Stimulated activated effector memory CD8-positive, alpha-beta T cell treated with anti-CD3 and anti-CD28 coated beads, Interleukin-12 subunit alpha, Interleukin-12 subunit beta, amount 100 ng/mL, for 72 hours (primary cell): ENCODE data around the gene PTPRN2.
"Not testable (repeated sequence)": the region's sequence is repeated elsewhere in the genome, so short reads cannot be mapped to it uniquely, and the experiment has no call there.

Source experiments
- ATAC-seq: fragments of 150-1000 bp; cut with Tn5 transposase; 2 replicates; pipeline ENCODE4 v1.10.0; 2021
- DNase-seq, 2 donors: peaks; one replicate each; pipeline ENCODE4 v3.0.0; 2021 to 2022; ENCODE audit warnings: low spot score in 2 of 2
- H3K27ac Mint-ChIP-seq: one replicate; pipeline ENCODE4 v1.8.0; 2022; ENCODE audit warnings: mild to moderate bottlenecking, mixed read lengths
- H3K36me3 Mint-ChIP-seq: one replicate; pipeline ENCODE4 v1.8.0; 2022; ENCODE audit warnings: mild to moderate bottlenecking, mixed read lengths
- H3K4me1 Mint-ChIP-seq: one replicate; pipeline ENCODE4 v1.8.0; 2022; ENCODE audit warnings: mixed read lengths
- H3K4me3 Mint-ChIP-seq: one replicate; pipeline ENCODE4 v1.8.0; 2022; ENCODE audit warnings: mild to moderate bottlenecking, mixed read lengths
- H3K9me3 Mint-ChIP-seq: one replicate; pipeline ENCODE4 v1.8.0; 2022; ENCODE audit warnings: mixed read lengths

Gene PTPRN2

DNA sequence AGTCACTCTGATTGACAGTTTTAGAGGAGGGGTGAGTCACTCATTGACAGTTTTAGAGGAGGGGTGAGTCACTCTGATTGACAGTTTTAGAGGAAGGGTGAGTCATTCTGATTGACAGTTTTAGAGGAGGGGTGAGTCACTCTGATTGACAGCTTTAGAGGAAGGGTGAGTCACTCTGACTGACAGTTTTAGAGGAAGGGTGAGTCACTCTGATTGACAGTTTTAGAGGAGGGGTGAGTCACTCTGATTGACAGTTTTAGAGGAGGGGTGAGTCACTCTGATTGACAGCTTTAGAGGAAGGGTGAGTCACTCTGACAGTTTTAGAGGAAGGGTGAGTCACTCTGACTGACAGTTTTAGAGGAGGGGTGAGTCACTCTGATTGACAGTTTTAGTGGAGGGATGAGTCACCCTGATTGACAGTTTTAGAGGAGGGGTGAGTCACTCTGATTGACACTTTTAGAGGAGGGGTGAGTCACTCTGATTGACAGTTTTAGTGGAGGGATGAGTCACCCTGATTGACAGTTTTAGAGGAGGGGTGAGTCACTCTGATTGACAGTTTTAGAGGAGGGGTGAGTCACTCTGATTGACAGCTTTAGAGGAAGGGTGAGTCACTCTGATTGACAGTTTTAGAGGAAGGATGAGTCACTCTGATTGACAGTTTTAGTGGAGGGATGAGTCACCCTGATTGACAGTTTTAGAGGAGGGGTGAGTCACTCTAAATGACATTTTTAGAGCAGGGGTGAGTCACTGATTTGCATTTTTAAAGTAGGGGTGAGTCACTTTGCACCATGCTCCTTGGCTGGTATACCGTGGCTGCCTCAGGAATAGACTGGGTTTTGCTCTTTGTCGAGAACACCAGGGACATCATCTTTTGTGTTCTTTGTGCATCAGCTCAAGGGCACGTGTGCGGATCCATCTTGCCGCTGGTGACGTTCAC is 654.1 kb downstream of the PTPRN2 start:
- H3K4me1 Mint-ChIP-seq, ATAC-seq, H3K4me3 Mint-ChIP-seq, DNase-seq: not testable (repeated sequence)
- peaks cover 17% of the 10 kb centered on the region for H3K36me3 Mint-ChIP-seq
- H3K27ac Mint-ChIP-seq: peak overlapping the region; percentile 95
- H3K9me3 Mint-ChIP-seq: peaks cover 15% of the 10 kb centered on the region

DNA sequence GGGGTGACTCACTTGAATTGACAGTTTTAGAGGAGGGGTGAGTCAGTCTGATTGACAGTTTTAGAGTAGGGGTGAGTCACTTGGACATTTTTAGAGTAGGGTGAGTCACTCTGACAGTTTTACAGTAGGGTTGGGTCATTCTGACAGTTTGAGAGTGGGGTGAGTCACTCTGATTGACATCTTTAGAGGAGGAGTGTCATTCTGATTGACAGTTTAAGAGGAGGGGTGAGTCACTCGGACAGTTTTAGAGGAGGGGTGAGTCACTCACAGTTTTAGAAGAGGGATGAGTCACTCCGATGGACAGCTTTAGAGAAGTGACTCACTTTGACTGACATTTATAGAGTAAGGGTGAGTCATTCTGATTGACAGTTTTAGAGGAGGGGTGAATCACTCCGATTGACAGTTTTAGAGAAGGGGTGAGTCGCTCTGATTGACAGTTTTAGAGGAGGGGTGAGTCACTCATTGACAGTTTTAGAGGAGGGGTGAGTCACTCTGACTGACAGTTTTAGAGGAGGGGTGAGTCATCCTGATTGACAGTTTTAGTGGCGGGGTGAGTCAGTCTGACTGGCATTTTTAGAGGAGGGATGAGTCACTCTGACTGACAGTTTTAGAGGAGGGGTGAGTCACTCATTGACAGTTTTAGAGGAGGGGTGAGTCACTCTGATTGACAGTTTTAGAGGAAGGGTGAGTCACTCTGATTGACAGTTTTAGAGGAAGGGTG is 655.0 kb downstream of the PTPRN2 start:
- Mint-ChIP-seq H3K4me3 (no peak overlapping the region), H3K27ac (peak overlapping the region; percentile 95), H3K9me3 (peaks cover 15% of the 10 kb centered on the region), H3K36me3 (peaks cover 17% of the 10 kb centered on the region), H3K4me1 (peaks cover 9% of the 10 kb centered on the region)
- ATAC-seq (peak; percentile 60), DNase-seq (no peak)

DNA sequence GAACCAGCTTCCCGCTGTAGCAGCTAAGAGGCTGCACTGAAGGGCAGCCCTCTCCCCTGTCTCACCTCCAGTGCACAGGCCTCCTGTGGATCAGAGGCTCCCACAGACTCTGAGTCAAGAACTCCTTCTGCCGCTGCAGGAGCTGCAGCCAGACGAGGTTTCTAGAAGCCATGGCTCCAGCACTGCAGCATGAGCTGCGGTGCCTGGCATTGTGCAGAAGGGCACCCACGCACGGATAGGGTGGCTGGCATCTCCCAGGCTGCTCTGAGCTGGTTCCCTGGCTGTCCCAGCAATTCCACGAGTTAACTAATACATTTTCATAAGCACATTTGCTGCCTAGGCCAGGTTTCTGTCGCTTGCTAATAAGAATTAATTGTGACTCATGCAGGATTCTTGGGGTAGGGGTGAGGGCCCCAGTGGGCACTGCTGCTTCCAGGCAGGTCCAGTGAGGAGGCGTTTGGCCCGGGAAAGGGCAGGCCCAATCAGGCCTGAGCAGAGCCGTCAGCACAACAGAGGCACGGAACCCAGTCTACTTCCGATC is 656.6 kb downstream of the PTPRN2 start:
- peaks cover 17% of the 10 kb centered on the region for H3K36me3 Mint-ChIP-seq
- H3K4me3 Mint-ChIP-seq: no peak overlapping the region
- ATAC-seq (no peak), DNase-seq (no peak)
- no peak overlapping the region for H3K27ac Mint-ChIP-seq
- H3K9me3 Mint-ChIP-seq: peaks cover 17% of the 10 kb centered on the region
- peaks cover 18% of the 10 kb centered on the region for H3K4me1 Mint-ChIP-seq

DNA sequence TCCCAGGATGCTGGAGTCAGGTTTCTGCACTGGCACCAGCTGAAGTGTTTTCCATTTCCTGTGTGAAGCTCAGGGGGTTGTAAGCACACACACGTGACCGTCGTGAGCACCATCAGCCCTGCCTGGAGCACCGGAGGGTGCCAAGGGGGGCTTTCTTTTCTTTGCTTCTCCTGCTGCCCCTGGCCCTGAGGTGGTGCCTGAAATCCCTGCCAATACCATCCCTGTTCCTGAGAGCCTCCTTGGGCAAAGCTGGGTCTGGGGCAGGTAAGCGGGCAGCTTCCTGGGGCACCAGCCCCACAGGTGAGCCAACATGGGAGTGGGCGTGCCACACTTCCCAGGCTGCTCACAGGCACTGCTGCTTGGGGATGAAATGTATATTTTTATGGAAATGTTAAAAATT is 657.2 kb downstream of the PTPRN2 start:
- H3K36me3 Mint-ChIP-seq: peaks cover 17% of the 10 kb centered on the region
- H3K9me3 Mint-ChIP-seq: peaks cover 17% of the 10 kb centered on the region
- no peak overlapping the region for H3K4me3 Mint-ChIP-seq
- peaks cover 21% of the 10 kb centered on the region for H3K4me1 Mint-ChIP-seq
- H3K27ac Mint-ChIP-seq: no peak overlapping the region
- no peak for DNase-seq
- ATAC-seq: no peak

DNA sequence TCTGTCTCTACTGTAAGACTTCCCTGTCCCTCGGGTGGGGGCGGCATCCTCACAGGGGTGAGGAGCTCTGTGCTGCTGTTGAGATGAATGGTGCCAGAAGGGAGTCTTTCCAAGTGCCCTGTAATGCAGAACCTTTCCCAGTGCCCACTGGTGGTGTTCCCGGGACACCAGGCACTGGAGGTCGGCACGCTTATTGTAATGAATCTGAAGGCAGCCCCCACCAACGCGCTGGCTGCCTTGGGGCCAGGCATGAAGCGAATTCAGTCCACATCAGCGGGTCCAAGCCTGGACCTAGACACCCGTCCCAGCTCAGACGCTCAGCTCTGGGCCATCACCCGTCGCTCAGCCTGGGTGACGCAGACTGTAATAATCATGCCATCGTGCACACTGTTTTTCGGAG is 658.0 kb downstream of the PTPRN2 start:
- Mint-ChIP-seq H3K4me3 (no peak overlapping the region), H3K9me3 (peaks cover 14% of the 10 kb centered on the region), H3K36me3 (peaks cover 17% of the 10 kb centered on the region), H3K27ac (no peak overlapping the region), H3K4me1 (peaks cover 21% of the 10 kb centered on the region)
- no peak for DNase-seq
- no peak for ATAC-seq

DNA sequence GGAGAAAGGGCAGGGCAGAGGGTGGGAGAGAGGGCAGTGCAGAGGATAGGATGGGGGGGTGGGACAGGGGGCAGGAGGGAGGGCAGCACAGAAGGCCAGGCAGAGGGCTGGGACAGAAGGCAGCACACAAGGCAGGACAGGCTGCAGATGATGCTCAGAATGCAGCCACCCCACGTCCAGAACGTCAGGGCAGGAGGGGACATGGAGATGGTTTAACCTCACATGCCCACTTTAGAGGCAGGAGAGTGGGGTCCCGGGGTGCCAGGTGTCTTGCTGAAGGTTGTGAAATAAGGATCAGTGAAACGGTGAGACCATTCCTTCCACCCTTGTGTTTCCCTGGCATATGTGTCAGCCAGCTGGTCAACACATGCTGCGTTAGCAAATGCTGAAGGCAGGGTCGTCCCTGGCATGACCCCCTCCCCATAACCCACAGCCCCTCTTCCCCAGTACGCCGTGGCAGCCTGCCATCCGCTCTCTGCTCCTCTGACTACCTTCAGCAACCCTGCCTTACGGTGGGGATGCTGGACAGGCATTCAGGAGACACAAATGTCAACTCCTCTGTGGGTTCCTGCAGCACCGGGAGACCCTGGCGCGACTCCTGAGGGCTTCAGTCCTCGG is 658.7 kb downstream of the PTPRN2 start:
- H3K9me3 Mint-ChIP-seq: peaks cover 14% of the 10 kb centered on the region
- no peak overlapping the region for H3K4me3 Mint-ChIP-seq

DNA sequence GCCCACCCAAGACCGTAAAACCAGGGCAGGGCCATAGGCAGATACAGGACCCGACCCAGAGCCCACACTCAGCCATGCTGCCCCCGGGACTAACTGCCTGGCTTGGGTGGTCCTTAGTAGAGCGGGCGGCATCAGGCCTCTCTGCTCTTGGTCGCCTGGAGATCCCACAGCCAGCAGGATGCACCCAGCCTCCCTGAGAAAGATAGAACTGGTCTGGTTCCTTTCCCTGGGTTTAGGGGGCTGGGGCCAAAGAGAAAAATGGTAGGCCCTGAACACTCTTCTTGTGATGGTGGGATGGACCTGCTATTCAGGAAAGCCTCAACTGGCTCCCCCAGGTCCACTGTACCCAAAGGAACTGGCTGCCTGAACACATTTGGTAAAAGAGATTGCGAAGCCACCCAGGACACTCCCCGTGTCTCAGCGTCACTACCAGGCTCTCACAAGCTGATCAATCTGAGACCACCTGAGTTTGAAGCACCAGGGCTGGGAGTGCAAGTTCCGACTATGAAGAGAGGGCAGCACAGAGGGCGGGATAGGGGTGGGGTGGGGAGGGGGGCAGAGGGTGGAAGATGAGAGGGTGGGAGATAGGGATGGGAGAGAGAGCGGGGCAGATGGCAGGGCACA is 659.3 kb downstream of the PTPRN2 start:
- no peak overlapping the region for H3K27ac Mint-ChIP-seq
- no peak for ATAC-seq

More for the DNA sequence above, 658.7 kb downstream of the PTPRN2 start:
- DNase-seq (no peak), ATAC-seq (no peak)
- Mint-ChIP-seq H3K36me3 (peaks cover 17% of the 10 kb centered on the region), H3K4me1 (peaks cover 21% of the 10 kb centered on the region), H3K27ac (no peak overlapping the region)

DNA sequence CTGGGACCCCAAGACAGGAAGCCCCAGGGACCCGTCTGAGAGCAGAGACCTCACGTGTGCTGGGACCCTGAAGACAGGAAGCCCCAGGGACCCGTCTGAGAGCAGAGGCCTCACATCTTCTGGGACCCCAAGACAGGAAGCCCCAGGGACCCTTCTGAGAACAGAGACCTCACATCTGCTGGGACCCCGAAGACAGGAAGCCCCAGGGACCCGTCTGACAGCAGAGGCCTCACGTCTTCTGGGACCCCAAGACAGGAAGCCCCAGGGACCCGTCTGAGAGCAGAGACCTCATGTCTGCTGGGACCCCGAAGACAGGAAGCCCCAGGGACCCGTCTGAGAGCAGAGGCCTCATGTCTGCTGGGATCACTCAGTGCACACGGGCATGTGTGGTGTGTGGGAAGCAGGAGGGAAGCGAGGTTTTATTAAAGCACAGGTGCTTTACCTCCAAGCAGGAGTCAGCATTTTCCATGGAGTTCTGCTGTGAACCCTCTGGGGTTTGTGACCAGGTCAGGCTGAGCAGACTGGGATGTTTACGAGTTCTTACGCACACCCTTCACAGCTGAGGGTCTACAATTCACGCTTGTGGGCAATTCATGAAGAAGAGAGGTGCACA is 660.2 kb downstream of the PTPRN2 start:
- Mint-ChIP-seq H3K4me3 (no peak overlapping the region), H3K9me3 (peaks cover 9% of the 10 kb centered on the region), H3K27ac (no peak overlapping the region), H3K36me3 (peaks cover 10% of the 10 kb centered on the region), H3K4me1 (peaks cover 16% of the 10 kb centered on the region)
- DNase-seq (no peak), ATAC-seq (no peak)

More for the DNA sequence above, 659.3 kb downstream of the PTPRN2 start:
- Mint-ChIP-seq H3K9me3 (peaks cover 14% of the 10 kb centered on the region), H3K4me3 (no peak overlapping the region), H3K4me1 (peaks cover 21% of the 10 kb centered on the region), H3K36me3 (peaks cover 17% of the 10 kb centered on the region)
- no peak for DNase-seq

DNA sequence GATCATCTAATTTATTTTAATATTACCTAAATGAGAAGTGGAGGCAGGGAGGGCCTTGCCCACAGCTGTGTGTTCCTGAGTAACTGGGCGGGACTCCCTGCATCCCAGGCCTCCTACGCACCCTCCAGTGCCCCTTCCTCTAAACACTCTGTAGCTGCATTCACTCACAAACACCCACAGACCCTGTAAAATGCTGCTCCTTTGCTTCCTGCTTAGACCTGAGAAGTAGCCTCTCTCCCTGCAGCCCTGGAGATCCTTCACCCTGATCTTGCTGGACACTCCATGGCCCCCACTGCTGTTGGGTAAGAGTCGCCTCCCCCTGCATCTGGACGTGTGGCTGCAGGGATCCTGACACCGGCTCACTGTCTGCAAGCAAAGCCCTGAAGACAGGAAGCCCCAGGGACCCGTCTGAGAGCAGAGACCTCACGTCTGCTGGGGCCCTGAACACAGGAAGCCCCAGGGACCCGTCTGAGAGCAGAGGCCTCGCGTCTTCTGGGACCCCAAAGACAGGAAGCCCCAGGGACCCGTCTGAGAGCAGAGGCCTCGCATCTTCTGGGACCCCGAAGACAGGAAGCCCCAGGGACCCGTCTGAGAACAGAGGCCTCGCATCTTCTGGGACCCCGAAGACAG is 661.0 kb downstream of the PTPRN2 start:
- Mint-ChIP-seq H3K4me3 (no peak overlapping the region), H3K27ac (peak overlapping the region; percentile 26)

DNA sequence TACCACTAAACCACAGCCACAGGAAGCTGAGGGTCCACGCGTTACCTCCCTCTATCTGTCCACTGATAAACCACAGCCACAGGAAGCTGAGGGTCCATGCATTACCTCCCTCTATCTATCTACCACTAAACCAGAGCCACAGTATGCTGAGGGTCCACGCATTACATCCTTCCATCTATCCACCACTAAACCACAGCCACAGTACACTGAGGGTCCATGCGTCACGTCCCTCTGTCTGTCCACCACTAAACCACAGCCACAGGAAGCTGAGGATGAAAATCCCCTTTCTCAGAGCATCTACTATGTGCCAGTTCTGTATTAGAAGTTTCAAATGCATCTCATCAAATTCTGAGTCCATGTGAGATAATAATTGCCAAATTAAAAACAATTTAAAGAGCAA is 661.5 kb downstream of the PTPRN2 start:
- DNase-seq (no peak), ATAC-seq (peak; percentile 64)
- Mint-ChIP-seq H3K9me3 (peaks cover 3% of the 10 kb centered on the region), H3K27ac (peak overlapping the region; percentile 26), H3K36me3 (no peaks in the 10 kb centered on the region), H3K4me3 (no peak overlapping the region), H3K4me1 (peaks cover 12% of the 10 kb centered on the region)

More for the DNA sequence above, 661.0 kb downstream of the PTPRN2 start:
- Mint-ChIP-seq H3K9me3 (peaks cover 3% of the 10 kb centered on the region), H3K4me1 (peaks cover 12% of the 10 kb centered on the region), H3K36me3 (peaks cover 4% of the 10 kb centered on the region)
- DNase-seq (no peak), ATAC-seq (no peak)

DNA sequence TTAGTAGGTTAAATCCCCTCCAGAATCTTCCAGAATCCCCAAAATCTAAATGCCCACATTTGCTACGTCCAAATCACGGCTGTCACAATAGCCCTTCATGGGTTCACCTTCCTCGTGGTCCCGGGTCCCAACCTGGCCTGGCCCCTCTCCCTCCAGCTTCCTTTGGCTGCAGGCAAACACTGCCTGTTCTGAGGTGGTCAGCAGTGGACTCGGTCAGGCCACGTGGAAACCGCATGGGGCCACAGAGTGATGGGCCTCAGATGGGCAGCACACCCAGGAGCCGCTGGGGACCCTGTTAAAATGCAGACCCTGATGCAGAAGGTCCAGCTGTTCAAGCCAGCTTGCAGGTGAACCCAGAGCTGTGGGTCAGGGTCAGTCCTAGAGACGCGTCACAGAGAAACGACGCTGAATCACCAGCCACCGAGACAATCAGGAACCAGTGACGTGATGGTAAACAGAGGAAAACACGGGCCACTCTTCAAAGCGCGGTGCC is 662.2 kb downstream of the PTPRN2 start:
- Mint-ChIP-seq H3K4me3 (no peak overlapping the region), H3K27ac (no peak overlapping the region)

DNA sequence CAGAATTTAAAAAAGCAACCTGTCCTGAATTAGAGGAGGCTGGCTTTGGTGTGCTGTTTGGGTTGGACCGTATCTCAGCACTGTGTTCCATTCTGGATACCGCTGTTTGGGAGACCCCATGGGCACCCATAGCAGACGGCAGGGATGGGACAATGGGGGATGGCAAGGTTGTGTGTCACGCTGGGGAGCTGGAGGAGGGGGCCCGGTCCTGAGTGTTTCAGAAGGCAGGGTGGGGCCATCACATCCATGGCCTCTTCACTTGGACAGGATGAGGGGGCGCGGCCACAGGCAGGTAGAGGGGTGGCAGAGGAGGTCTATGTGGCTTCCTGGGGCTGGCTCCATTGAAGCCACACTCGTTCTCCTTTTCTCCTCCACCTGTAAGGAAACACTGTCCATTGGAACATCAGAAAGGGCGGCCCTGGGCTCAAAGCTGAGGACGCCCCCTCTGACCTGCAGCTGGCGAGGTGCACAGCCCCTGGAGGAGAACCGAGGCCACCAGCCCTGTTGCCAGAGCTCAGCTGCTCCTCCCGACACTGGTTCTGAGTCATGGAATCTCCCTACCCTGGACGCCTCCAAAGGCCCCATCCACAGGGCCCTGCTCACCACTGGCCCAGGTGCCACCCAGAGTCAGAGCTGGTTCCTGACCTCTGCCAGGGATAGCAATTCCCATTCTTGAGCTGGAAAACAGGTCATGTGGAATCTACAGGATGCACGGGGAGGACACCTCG is 663.6 kb downstream of the PTPRN2 start:
- Mint-ChIP-seq H3K4me1 (peaks cover 12% of the 10 kb centered on the region), H3K27ac (no peak overlapping the region), H3K9me3 (peaks cover 3% of the 10 kb centered on the region), H3K36me3 (no peaks in the 10 kb centered on the region), H3K4me3 (no peak overlapping the region)
- no peak for DNase-seq
- ATAC-seq: no peak

More for the DNA sequence above, 662.2 kb downstream of the PTPRN2 start:
- no peaks in the 10 kb centered on the region for H3K36me3 Mint-ChIP-seq
- DNase-seq (no peak), ATAC-seq (no peak)
- peaks cover 3% of the 10 kb centered on the region for H3K9me3 Mint-ChIP-seq
- H3K4me1 Mint-ChIP-seq: peaks cover 12% of the 10 kb centered on the region

DNA sequence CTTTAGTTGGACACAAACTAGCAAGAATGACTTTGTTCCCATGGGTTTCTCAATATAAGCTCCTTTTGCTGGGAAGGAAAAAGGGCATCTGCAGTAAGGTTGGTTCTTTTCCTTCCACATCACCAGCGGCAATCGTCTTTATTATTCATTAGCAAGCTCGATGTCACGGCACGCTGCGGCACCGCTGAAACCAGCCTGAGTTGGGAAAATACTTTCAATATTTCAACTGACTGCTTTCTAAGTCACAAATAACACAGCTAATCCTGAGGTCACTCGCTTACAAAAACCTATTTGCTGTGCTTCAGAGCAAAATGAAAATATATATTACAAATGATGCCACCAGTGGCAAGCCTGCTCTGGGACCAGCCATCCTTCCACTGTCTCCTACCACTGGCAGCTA is 665.0 kb downstream of the PTPRN2 start:
- ATAC-seq: no peak
- H3K36me3 Mint-ChIP-seq: no peaks in the 10 kb centered on the region
- no peak overlapping the region for H3K4me3 Mint-ChIP-seq
- peaks cover 12% of the 10 kb centered on the region for H3K4me1 Mint-ChIP-seq
- H3K27ac Mint-ChIP-seq: no peak overlapping the region
- H3K9me3 Mint-ChIP-seq: peaks cover 3% of the 10 kb centered on the region
- DNase-seq: no peak
